CD14-positive monocyte (primary cell): ENCODE measurements around the gene CCDC122. TPM values are rescaled to one million over a fixed set of nuclear protein-coding genes. Genes with fewer than 3 reads are reported as not detected.

ENCODE experiments used
- DNase-seq, 3 donors: peaks; one replicate each; pipeline ENCODE4 v3.0.0-alpha.2; 2011 to 2022
- H2AFZ ChIP-seq: 2 replicates; pipeline ENCODE4 v1.6.0; 2012; ENCODE audit warnings: mild to moderate bottlenecking, low read depth, low read length, inconsistent platforms; ENCODE audit not compliant: insufficient read depth, poor library complexity, severe bottlenecking
- H3K27ac ChIP-seq, 2 donors: 1 replicate in 1 of 2; 2 replicates in 1 of 2; pipeline ENCODE4 v1.5.1; 2012 to 2013; ENCODE audit warnings: low read length in 2 of 2, control low read depth in 1 of 2, inconsistent platforms in 1 of 2, low read depth in 1 of 2, mild to moderate bottlenecking in 1 of 2
- H3K27me3 ChIP-seq, 2 donors: one replicate each; pipeline versions ENCODE4 v1.6.0 to v1.6.1; 2011 to 2013; ENCODE audit warnings: low read length in 2 of 2; ENCODE audit not compliant: control insufficient read depth in 2 of 2, insufficient read depth in 2 of 2
- H3K36me3 ChIP-seq, 2 donors: replicated peaks in 1 of 2; 1 replicate in 1 of 2; 2 replicates in 1 of 2; pipeline versions ENCODE4 v1.5.1 to v1.6.1; 2012 to 2013; ENCODE audit warnings: low read length in 2 of 2, control low read depth in 1 of 2, inconsistent platforms in 1 of 2, mild to moderate bottlenecking in 1 of 2; ENCODE audit not compliant: insufficient read depth in 2 of 2, control insufficient read depth in 1 of 2
- H3K4me1 ChIP-seq, 2 donors: 1 replicate in 1 of 2; 2 replicates in 1 of 2; pipeline versions ENCODE4 v1.5.1 to v1.6.1; 2012 to 2013; ENCODE audit warnings: low read length in 2 of 2, control low read depth in 1 of 2, inconsistent platforms in 1 of 2, mild to moderate bottlenecking in 1 of 2, moderate library complexity in 1 of 2; ENCODE audit not compliant: insufficient read depth in 2 of 2, control insufficient read depth in 1 of 2
- H3K4me2 ChIP-seq: replicated peaks from 2 replicates; pipeline ENCODE3; 2012; ENCODE audit warnings: low read length, moderate library complexity, mild to moderate bottlenecking; ENCODE audit not compliant: poor library complexity, severe bottlenecking; ENCODE audit errors: extremely low read depth
- H3K4me3 ChIP-seq, 3 experiments: fragments of 200-600 bp in 1 of 3; sonication (generic) in 1 of 3; replicated peaks in 1 of 3; 1 replicate in 2 of 3; 2 replicates in 1 of 3; pipeline ENCODE4 v1.5.1; 2011 to 2013; ENCODE audit warnings: low read length in 3 of 3, mild to moderate bottlenecking in 3 of 3, control low read depth in 2 of 3, low read depth in 2 of 3, inconsistent platforms in 1 of 3, moderate library complexity in 1 of 3
- H3K79me2 ChIP-seq: 2 replicates; pipeline ENCODE4 v1.6.0; 2012; ENCODE audit warnings: mild to moderate bottlenecking, control low read depth, inconsistent platforms, low read length, moderate library complexity; ENCODE audit not compliant: insufficient read depth
- H3K9ac ChIP-seq: 2 replicates; pipeline ENCODE4 v1.6.0; 2017; ENCODE audit warnings: low read length, mild to moderate bottlenecking; ENCODE audit not compliant: insufficient read depth, poor library complexity, severe bottlenecking
- H3K9me3 ChIP-seq, 2 donors: replicated peaks in 1 of 2; 1 replicate in 1 of 2; 2 replicates in 1 of 2; pipeline versions ENCODE4 v1.5.1 to v1.6.1; 2012 to 2013; ENCODE audit warnings: low read length in 2 of 2, control low read depth in 1 of 2; ENCODE audit not compliant: control insufficient read depth in 1 of 2, insufficient read depth in 1 of 2
- H4K20me1 ChIP-seq: 2 replicates; pipeline ENCODE4 v1.6.0; 2012; ENCODE audit warnings: mild to moderate bottlenecking, low read length, control low read depth, moderate library complexity; ENCODE audit not compliant: insufficient read depth
- H3K27ac Mint-ChIP-seq, 7 donors: one replicate each; pipeline ENCODE4 v1.8.0; 2020; ENCODE audit warnings: mild to moderate bottlenecking in 7 of 7, mixed read lengths in 7 of 7, moderate library complexity in 6 of 7, inconsistent platforms in 2 of 7
- H3K27me3 Mint-ChIP-seq, 3 donors: one replicate each; pipeline ENCODE4 v1.8.0; 2021 to 2022; ENCODE audit warnings: low read depth in 3 of 3, mild to moderate bottlenecking in 3 of 3, mixed read lengths in 3 of 3, moderate library complexity in 3 of 3, inconsistent platforms in 1 of 3
- H3K36me3 Mint-ChIP-seq, 2 donors: one replicate each; pipeline ENCODE4 v1.8.0; 2020; ENCODE audit warnings: mixed read lengths in 2 of 2, inconsistent platforms in 1 of 2, mild to moderate bottlenecking in 1 of 2
- H3K4me1 Mint-ChIP-seq: one replicate; pipeline ENCODE4 v1.8.0; 2020; ENCODE audit warnings: mild to moderate bottlenecking, mixed read lengths
- H3K4me3 Mint-ChIP-seq, 2 donors: one replicate each; pipeline ENCODE4 v1.8.0; 2020; ENCODE audit warnings: mild to moderate bottlenecking in 2 of 2, mixed read lengths in 2 of 2, moderate library complexity in 1 of 2
- H3K9me3 Mint-ChIP-seq, 7 donors: one replicate each; pipeline ENCODE4 v1.8.0; 2020 to 2022; ENCODE audit warnings: mixed read lengths in 7 of 7, mild to moderate bottlenecking in 6 of 7, moderate library complexity in 6 of 7, inconsistent platforms in 2 of 7
- CTCF ChIP-seq: fragments of 200-600 bp; IDR thresholded peaks from one replicate; pipeline ENCODE4 v1.8.0; 2022; ENCODE audit warnings: antibody characterized with exemption, mild to moderate bottlenecking
- WGBS: methylation state at CpG from one replicate; pipeline ENCODE4 v1.1.5; 2013; ENCODE audit warnings: missing lambda C conversion rate; ENCODE audit not compliant: insufficient coverage; 5-methylcytosine and 5-hydroxymethylcytosine counted together
- intact Hi-C, 2 donors: fragments of 100-400 bp; cut with micrococcal nuclease; formaldehyde crosslinking; loops; one replicate each; pipeline versions ENCODE4 v1.15.0 to v1.15.1; 2023
- polyA plus RNA-seq, 3 donors: library from polyadenylated mRNA; depleted of rRNA in 1 of 3; unstranded in 2 of 3; stranded (reverse) in 1 of 3; fragments of 300-500 nt in 2 of 3; fragments of >200 nt in 1 of 3; fragmentation: Illumina TruSeq in 2 of 3; gene quantifications; 1 replicate in 2 of 3; 2 replicates in 1 of 3; pipeline ENCODE4 v1.2.3, GENCODE V29; 2012 to 2021
- small RNA-seq: library from RNA; depleted of rRNA; stranded (forward); fragments of <200 nt; gene quantifications from one replicate; pipeline ENCODE3, GENCODE V24; 2012; ENCODE audit warnings: low read depth; ENCODE audit not compliant: insufficient read length

Gene CCDC122
- polyA plus RNA-seq, 3 donors, result 0.16 to 8.0 (median 0.52) TPM

- peak within 1 kb of the TSS; percentile 72 for H2AFZ ChIP-seq
Observed at GRCh38 chr13:43786766-43787517, 92.6 kb downstream of the CCDC122 start, which contains the start of gene ENOX1. Gene ENOX1, minus strand, starts transcription at chr13:43786972.

GRCh38 chr13:43786472-43786765 is 93.1 kb downstream of the CCDC122 start:
- Histone ChIP-seq H4K20me1 (no peaks in the 10 kb centered on the region), H3K9me3 (peaks cover 0 to 5% of the 10 kb centered on the region in 2 donors), H3K4me1 (peaks cover 7 to 21% of the 10 kb centered on the region in 2 donors), H3K4me2 (peak overlapping the region; percentile 80), H3K27ac (no peak overlapping the region), H3K36me3 (no peaks in the 10 kb centered on the region), H3K9ac (no peak overlapping the region), H3K79me2 (no peaks in the 10 kb centered on the region), H3K27me3 (peaks cover 11 to 62% of the 10 kb centered on the region in 2 donors), H2AFZ (peak overlapping the region; percentile 72), H3K4me3 (peak overlapping the region in 2 of 3 experiments; percentile 22 to 72)
- H3K4me3 Mint-ChIP-seq, result peak overlapping the region; percentile 68 to 91
- intact Hi-C loops, result no loop called here
- TF ChIP-seq CTCF, result no peak
- H3K27ac Mint-ChIP-seq, result no peak overlapping the region
- H3K9me3 Mint-ChIP-seq, result peaks cover 0 to 3% (median 0%) of the 10 kb centered on the region in 7 donors
- no peaks in the 10 kb centered on the region for H3K36me3 Mint-ChIP-seq
- H3K27me3 Mint-ChIP-seq, result peaks cover 24 to 49% (median 48%) of the 10 kb centered on the region in 3 donors
- WGBS, result under 1% methylated on average over 23 of the region's 28 CpGs
- peaks cover 14% of the 10 kb centered on the region for H3K4me1 Mint-ChIP-seq
- no peak for DNase-seq

More at GRCh38 chr13:43786766-43787517, 92.6 kb downstream of the CCDC122 start, which contains the start of gene ENOX1:
- H3K4me1 ChIP-seq, result peaks cover 7 to 21% of the 10 kb centered on the region in 2 donors
- no peak within 1 kb of the TSS for H3K27ac ChIP-seq
- no peaks in the 10 kb centered on the region for H3K36me3 ChIP-seq
- Mint-ChIP-seq H3K4me3 (peak within 1 kb of the TSS; percentile 68 to 91), H3K9me3 (peaks cover 0 to 3% (median 0%) of the 10 kb centered on the region in 7 donors), H3K27ac (peak within 1 kb of the TSS in 1 of 7 donors; percentile 56), H3K27me3 (peaks cover 24 to 48% (median 46%) of the 10 kb centered on the region in 3 donors), H3K36me3 (no peaks in the 10 kb centered on the region), H3K4me1 (peaks cover 14% of the 10 kb centered on the region)
- H3K79me2 ChIP-seq, result no peaks in the 10 kb centered on the region
- H3K4me2 ChIP-seq, result peak within 1 kb of the TSS; percentile 80
- no peak within 1 kb of the TSS for H3K9ac ChIP-seq
- peak within 1 kb of the TSS in 2 of 3 experiments; percentile 22 to 72 for H3K4me3 ChIP-seq
- peak in 1 of 3 donors; percentile 9 for DNase-seq
- WGBS, result under 1% methylated on average over 93 of the region's 93 CpGs
- TF ChIP-seq CTCF, result no peak
- H3K27me3 ChIP-seq, result peaks cover 11 to 60% of the 10 kb centered on the region in 2 donors
- peaks cover 0 to 5% of the 10 kb centered on the region in 2 donors for H3K9me3 ChIP-seq
- intact Hi-C loops, result no loop called here
- H4K20me1 ChIP-seq, result no peaks in the 10 kb centered on the region

Small RNA genes within 50 kb of the gene (small RNA-seq; reads per million reads assigned to genes)
- gene AL162713.1, result not detected

Other genes starting within 250 kb of the CCDC122 start
- gene ENOX1, start 92.8 kb downstream of the CCDC122 start, polyA plus RNA-seq, result under 1 TPM in 1 of 3 donors, not detected in 2; 0.04 TPM
- gene LACC1, start 164 bp upstream of the CCDC122 start, polyA plus RNA-seq, result 1 to 10 TPM; 2.6 to 7.7 (median 5.9) TPM